Prostate gland (tissue), 2 donors: ENCODE measurements around the gene MTOR.
"Not testable (repeated sequence)": the region's sequence is repeated elsewhere in the genome, so short reads cannot be mapped to it uniquely, and the experiment has no call there.

Source experiments
- CTCF ChIP-seq, 4 experiments: fragments of 200-600 bp in 2 of 4; fragments of 450-650 bp in 2 of 4; sonication (generic) in 2 of 4; IDR thresholded peaks; 1 replicate in 3 of 4; 2 replicates in 1 of 4; pipeline ENCODE4 v1.5.1; 2016 to 2019; ENCODE audit warnings: antibody characterized with exemption in 4 of 4, mild to moderate bottlenecking in 2 of 4, moderate library complexity in 2 of 4
- POLR2AphosphoS5 ChIP-seq: sonication (generic); formaldehyde crosslinking; IDR thresholded peaks from one replicate; pipeline ENCODE4 v1.6.1; 2017; ENCODE audit warnings: antibody characterized with exemption

- not testable (repeated sequence) for TF ChIP-seq CTCF (IDR thresholded peaks at IDR 0.05); POLR2AphosphoS5
Measured at GRCh38 chr1:11179749-11180148, 82.6 kb downstream of the MTOR start.
